ENCODE results near the gene CDCA3.

CDCA3 gene

GRCh38 chr12:6858799-6859198 is 7.7 kb upstream of the CDCA3 start:
- FAIRE-seq = no peak
- DNase-seq (ENCODE audit: extremely low spot score, insufficient read length, low read depth) = no peak

DNA sequence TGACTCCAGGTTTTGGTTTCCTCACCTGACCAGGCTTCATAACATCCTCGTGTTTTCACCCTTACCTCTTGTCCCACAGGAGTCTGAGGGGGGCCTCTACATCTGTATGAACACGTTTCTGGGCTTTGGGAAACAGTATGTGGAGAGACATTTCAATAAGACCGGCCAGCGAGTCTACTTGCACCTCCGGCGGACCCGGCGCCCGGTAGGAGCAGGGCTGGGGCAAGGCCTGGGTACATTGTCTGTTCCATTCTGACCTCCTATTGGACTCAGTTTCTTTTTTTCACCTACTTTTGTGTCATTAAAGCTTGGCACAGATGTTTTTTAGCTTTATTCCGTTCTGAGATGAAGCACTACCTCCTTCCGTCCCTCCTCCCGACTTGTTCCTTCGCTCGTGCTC is 4.2 kb upstream of the CDCA3 start:
- FAIRE-seq (no peak), DNase-seq (ENCODE audit: extremely low spot score, insufficient read length, low read depth) (no peak)

GRCh38 chr12:6854036-6854435 is 3.0 kb upstream of the CDCA3 start:
- DNase-seq (ENCODE audit: extremely low spot score, insufficient read length, low read depth) = no peak
- no peak for FAIRE-seq

DNA sequence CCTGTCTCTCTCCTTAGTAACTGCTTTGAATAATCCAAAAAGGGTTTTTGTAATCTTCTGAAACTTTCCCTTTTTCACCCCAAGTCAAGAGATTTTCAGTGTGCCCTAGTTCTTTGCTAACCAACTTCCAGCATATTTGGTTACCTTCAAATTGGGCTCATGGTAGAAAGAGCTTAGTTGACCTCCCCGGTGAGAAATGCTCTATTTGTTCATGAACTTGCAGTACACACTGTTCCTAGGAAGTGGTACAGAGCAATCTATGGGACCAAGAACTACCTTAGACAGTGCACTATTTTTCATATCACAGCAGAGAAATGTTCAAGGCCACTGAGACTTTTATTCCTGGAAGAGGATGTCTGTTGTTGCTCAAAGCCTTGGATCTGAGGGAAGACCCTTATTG is 2.5 kb upstream of the CDCA3 start:
- FAIRE-seq = no peak

DNA sequence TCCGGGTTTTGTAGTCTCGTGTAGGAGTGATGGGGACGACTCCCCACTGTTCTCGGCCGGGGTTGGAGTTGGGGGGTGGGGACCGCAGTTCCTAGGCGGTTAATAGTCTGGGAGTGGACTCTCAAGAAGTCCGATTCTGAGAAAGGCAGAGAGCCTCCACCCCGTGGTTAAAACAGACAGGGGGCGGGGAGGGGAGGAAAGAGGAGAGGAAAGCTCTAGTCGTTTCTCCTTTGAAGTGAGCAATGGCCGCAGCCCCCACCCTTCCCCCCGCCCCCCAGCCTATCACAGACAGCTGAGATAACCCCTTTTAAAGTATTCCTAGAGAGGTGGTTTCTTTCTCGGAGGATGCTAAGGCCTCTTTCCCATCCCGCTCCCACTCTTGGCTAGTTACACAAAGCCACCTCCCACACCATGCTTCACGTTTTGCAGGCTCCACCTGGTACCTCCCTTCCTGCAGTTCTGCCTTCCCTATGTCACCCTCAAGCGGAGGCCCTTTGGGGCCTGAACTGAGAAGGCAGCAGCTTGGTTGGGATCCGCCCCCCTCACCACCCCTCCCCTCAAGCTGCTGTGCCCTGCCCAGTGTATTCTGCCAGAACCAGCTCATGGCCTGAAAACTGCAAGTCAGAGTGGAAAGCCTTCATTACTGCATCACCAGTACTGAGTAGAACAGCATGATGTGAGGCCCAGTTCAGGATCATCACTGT is 1.7 kb upstream of the CDCA3 start:
- DNase-seq (ENCODE audit: extremely low spot score, insufficient read length, low read depth) = no peak
- FAIRE-seq = peak; percentile 36

More for the DNA sequence above, 2.5 kb upstream of the CDCA3 start:
- DNase-seq (ENCODE audit: extremely low spot score, insufficient read length, low read depth) = no peak

DNA sequence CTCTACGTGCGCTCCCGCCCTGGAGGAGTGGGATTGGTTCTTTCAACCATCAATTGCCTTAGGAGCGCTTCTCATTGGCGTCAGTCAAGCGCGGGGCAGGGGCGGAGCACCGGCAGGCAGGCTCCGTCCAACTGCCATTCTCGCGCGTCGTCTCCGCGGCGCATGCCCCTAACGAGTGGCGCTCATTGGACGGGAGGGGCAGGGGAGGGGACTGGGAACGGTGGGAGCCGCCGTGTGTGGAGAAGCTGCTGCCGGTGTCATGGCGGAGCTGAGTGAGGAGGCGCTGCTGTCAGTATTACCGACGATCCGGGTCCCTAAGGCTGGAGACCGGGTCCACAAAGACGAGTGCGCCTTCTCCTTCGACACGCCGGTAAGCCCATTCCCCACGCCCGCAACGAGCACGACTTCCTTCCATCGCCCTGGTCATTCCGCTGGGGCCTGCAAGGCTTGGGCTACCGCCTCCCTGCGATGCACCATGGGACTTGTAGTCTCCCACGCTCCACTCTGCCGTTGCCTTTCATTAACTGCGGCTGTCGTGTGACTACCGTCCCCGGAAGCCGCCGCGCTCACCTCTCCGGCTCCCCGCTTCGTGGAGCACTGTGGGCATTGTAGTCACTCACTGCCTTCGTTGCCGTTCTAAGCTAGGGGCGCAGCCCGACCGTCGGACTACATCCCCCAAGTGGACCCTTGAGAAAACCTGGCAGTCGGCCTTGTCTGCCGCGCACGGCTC is 1.0 kb upstream of the CDCA3 start, which contains the start of gene USP5:
TSS of gene USP5 (plus strand) at position 230 of the 730 bp plus-strand sequence. CDS start at position 260, 30 bp downstream.
- peak; percentile 88 for DNase-seq (ENCODE audit: extremely low spot score, insufficient read length, low read depth)
- FAIRE-seq = peak; percentile 98

- FAIRE-seq (no peak), DNase-seq (ENCODE audit: extremely low spot score, insufficient read length, low read depth) (no peak)
These were observed 312 bp downstream of the CDCA3 start for GRCh38 chr12:6850796-6851152.

DNA sequence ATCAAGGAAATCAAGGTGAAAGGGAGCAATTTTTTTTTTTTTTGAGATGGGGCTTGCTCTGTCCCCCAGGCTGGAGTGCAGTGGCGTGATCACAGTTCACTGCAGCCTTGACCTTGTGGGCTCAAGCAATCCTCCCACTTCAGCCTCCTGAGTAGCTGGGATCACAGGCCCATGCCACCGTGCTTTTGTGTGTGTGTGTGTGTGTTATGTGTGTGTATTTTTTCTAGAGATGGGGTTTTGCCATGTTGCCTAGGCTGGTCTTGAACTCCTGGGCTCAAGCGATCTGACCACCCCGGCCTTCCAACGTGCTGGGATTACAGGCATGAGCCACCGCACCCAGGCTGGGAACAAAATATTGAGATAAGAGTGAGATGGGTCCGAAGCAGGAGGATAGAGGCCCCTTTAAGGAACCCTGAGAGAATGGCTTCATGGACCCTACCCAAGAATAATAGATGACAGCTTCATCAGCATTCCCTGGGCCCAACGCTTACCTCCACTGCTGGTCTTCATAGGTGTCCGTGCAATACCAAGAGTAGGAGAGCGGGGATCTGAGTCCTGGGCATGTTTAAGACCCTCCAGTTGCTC is 1.0 kb downstream of the CDCA3 start:
- DNase-seq (ENCODE audit: extremely low spot score, insufficient read length, low read depth) = no peak
- FAIRE-seq = no peak

DNA sequence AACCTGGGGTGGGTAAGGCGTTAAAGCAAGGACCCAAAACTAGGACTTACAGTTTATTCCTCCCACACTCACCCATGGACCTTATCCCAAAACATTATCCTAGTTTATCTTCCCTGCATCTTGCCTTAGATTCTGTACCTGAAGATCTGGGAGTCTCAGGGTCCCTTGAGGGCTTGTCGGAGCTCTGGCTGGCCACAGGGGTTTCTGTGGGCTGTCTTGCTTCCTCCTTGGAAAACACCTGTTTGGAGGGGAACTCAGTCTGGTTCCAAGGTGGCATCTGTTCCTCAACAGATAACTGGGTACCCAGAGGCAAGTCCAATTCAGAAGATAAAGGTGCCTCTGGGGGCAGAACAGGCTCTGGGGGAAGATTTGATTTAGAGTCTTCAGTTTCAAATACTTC is 1.7 kb downstream of the CDCA3 start:
- DNase-seq (ENCODE audit: extremely low spot score, insufficient read length, low read depth) (no peak), FAIRE-seq (no peak)

GRCh38 chr12:6847676-6848075 is 3.4 kb downstream of the CDCA3 start:
- FAIRE-seq = no peak
- no peak for DNase-seq (ENCODE audit: extremely low spot score, insufficient read length, low read depth)

DNA sequence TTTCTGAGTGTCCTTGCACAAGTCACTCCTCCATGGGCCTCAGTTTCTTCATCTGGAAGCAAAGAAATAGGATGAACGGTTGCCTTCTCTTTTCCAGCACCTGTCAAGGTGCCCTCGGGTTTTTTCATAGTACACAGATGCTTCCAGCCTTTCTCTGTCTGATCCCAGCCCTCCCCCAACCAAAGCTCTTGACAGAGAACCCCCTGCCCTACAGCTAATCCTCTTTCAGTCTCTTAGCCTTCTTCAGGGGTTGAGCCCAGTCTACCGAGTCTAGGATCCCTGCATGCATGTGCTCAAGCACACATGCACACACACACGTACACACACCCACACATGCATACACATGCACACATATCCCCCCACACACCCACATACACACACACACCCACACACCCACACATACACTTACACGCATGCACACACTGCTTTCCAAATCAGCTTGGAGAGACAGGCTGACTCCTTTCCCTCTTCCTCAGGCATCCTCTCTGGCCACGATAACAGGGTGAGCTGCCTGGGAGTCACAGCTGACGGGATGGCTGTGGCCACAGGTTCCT is 4.7 kb downstream of the CDCA3 start:
- no peak for DNase-seq (ENCODE audit: extremely low spot score, insufficient read length, low read depth)
- no peak for FAIRE-seq

- FAIRE-seq (no peak), DNase-seq (ENCODE audit: extremely low spot score, insufficient read length, low read depth) (no peak)
These were observed 5.7 kb downstream of the CDCA3 start for GRCh38 chr12:6845395-6845794.

DNA sequence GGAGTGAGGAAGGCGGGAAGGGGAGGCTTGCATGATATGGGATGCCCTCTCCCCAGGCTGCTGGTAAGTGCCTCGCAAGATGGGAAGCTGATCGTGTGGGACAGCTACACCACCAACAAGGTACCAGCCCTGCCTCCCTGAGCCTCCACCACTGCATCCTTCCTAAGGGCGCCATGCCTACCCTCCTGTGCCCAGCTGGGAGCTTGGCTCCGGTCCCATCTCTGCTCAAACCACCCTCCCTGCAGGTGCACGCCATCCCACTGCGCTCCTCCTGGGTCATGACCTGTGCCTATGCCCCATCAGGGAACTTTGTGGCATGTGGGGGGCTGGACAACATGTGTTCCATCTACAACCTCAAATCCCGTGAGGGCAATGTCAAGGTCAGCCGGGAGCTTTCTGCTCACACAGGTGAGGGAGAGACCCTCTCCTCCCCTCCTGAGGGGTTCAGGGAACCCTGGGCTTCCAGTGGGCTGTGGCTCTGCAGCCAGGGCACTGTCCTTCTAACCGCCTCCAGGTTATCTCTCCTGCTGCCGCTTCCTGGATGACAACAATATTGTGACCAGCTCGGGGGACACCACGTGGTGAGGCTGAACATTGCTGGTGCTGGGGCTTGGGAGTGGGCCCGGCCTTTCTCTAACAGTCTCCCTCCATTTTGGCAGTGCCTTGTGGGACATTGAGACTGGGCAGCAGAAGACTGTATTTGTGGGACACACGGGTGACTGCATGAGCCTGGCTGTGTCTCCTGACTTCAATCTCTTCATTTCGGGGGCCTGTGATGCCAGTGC is 7.8 kb downstream of the CDCA3 start:
- FAIRE-seq (peak; percentile 62), DNase-seq (ENCODE audit: extremely low spot score, insufficient read length, low read depth) (no peak)

GRCh38 chr12:6842075-6842474 is 9.0 kb downstream of the CDCA3 start:
- FAIRE-seq (no peak), DNase-seq (ENCODE audit: extremely low spot score, insufficient read length, low read depth) (no peak)

DNA sequence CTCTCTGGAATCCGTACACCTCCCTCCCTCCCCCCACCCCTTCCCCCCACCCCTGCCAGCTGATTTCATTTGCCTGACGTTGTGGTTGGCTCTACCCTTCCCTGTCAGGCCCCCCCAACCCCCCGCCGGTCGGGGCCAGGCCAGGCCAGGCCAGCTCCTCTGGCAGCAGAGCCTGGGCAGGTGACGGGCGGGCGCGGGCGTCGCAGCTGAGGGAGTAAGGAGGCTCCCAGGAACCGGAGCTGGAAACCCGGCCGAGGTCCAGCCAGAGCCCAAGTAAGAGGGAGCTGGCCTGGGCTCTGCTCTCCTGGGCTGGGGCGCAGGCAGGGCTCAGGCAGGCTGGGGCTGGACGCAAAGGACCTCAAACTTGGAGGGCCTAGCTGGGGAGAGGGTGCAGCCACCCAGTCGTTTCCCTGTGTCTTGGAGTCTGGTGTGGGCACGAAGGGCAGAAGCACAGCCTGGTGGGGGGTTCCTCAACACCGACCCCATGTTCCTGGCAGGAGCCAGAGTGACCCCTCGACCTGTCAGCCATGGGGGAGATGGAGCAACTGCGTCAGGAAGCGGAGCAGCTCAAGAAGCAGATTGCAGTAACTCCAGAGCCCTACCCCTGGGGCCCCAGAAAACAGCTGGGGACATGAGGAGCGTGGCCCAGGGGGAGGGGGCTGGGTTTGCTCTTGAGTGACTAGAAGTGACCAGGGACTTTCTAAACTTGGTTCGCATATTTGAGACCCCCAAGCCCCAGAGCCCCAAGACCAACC is 10.1 kb downstream of the CDCA3 start, which contains the start of gene GNB3:
TSS of gene GNB3 (plus strand) at position 165 of the 755 bp plus-strand sequence. CDS start at position 528, 363 bp downstream.
- FAIRE-seq = no peak
- no peak for DNase-seq (ENCODE audit: extremely low spot score, insufficient read length, low read depth)

DNA sequence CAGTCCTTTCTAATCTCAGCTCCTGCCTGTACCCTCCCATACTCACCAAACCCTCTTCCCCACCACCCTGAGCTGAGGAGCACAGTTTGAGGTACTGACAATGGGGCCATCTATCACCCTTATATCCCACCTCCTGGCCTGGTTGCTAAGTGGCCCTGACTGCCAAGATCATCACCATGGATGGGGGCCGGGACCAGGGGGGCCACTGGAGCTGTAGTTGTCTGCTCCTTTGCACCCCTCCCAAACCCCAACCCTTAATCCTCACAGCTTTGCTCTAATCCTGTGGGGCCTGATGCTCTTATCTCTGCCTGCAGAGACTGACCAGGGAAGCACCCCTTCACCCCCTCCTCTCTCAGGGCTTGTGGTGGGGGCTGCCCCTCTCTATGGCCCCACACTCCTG is 10.8 kb downstream of the CDCA3 start:
- FAIRE-seq (no peak), DNase-seq (ENCODE audit: extremely low spot score, insufficient read length, low read depth) (no peak)

GRCh38 chr12:6839482-6840201 is 11.4 kb downstream of the CDCA3 start:
- FAIRE-seq (peak; percentile 63), DNase-seq (ENCODE audit: extremely low spot score, insufficient read length, low read depth) (no peak)

- FAIRE-seq (no peak), DNase-seq (ENCODE audit: extremely low spot score, insufficient read length, low read depth) (no peak)
These were observed 12.2 kb downstream of the CDCA3 start for GRCh38 chr12:6838854-6839253.

Data from GM18507 (cell line).